CD4-positive, alpha-beta T cell treated with Interleukin-17A for 1 hour (primary cell): ENCODE measurements around the gene FGF1.
"Not testable (repeated sequence)": the region's sequence is repeated elsewhere in the genome, so short reads cannot be mapped to it uniquely, and the experiment has no call there.

Experiments used
- DNase-seq: peaks from one replicate; pipeline ENCODE4 v3.0.0-alpha.2; 2020

Gene FGF1

GRCh38 chr5:142664636-142665035 lies 21.3 kb downstream of the FGF1 start:
- no peak for DNase-seq

- DNase-seq: no peak
Observed at GRCh38 chr5:142664067-142664466, 21.8 kb downstream of the FGF1 start.

- no peak for DNase-seq
Observed at GRCh38 chr5:142663246-142663645, 22.6 kb downstream of the FGF1 start.

GRCh38 chr5:142661957-142662356 lies 23.9 kb downstream of the FGF1 start:
- no peak for DNase-seq

- no peak for DNase-seq
Observed at GRCh38 chr5:142661143-142661542, 24.7 kb downstream of the FGF1 start.

DNA sequence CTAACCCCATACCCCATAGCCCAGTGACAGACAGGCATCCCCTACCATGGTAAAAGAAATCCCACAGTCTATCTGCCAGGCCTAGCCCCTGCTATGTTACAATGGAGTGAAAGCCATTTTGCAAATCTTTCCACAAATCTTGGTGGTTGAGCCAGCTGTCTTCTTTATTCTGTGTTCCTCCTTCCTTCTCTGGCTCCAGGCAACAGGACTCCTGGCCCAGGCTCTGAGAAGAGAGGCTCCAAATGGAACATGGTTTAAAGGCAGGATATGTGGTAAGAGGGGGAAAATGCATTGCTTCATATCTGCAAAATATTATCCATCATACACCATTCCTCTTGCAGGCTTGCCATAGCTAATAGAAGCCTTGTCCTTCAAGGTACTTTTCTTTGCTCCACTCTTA lies 25.2 kb downstream of the FGF1 start:
- DNase-seq: no peak

DNA sequence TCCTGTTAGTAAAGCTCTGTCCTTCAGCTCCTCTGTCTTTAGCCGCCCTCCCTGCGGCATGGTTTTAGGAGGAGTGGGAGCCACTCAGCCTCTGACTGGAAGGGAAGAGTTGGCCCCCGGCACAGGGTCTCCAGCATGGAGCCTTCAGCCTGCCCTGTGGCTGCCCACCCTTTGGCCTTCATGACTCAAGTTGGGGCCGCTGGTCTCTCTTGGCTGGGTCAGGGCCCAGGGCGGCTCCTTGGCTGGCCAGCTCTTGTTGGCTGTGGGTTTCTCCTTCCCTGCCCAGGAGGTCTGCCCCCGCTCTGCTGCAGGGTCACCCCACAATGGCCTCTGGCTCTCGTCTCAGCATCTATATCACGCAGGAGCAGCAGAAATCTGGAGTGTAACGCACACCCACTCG lies 25.7 kb downstream of the FGF1 start:
- DNase-seq: no peak

GRCh38 chr5:142659405-142659804 lies 26.5 kb downstream of the FGF1 start:
- no peak for DNase-seq

DNA sequence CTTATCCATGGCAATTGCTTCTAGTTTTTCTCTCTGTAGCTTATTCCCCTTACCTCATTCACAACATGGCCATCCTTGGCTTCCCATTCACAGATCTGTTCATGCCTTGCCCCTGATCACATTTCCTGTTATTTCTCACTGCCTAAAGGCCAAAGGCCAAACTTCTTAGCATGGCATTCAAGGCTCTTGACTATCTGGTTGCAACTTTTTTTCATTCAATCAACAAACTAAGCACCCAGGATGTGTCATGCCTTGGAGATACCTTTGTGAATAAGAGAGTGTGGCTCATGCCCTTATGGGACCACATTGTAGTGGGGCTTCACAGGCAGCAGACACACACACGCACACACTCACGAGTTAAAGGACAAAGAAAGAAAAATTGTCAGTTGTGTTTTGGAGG lies 27.6 kb downstream of the FGF1 start:
- DNase-seq: no peak

DNA sequence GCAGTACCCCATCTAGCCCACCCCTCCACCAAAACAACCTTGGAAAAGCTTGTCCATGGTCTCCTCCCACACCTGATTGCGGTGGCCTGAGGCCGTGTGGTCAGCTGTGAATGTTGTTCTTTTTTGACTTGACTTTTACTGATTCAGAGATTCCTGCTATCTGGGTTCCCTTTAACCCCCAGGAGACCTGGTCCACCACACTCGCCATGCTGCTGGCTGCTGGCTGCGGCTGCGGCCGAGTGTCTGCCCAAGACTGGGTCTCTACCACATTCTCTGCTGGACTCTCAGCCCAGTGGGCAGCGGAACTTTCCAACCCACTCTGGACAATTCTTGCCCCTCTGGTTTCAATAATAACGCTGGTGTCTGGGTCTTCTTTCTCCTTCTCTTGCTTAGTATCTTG lies 28.4 kb downstream of the FGF1 start:
- DNase-seq: no peak

DNA sequence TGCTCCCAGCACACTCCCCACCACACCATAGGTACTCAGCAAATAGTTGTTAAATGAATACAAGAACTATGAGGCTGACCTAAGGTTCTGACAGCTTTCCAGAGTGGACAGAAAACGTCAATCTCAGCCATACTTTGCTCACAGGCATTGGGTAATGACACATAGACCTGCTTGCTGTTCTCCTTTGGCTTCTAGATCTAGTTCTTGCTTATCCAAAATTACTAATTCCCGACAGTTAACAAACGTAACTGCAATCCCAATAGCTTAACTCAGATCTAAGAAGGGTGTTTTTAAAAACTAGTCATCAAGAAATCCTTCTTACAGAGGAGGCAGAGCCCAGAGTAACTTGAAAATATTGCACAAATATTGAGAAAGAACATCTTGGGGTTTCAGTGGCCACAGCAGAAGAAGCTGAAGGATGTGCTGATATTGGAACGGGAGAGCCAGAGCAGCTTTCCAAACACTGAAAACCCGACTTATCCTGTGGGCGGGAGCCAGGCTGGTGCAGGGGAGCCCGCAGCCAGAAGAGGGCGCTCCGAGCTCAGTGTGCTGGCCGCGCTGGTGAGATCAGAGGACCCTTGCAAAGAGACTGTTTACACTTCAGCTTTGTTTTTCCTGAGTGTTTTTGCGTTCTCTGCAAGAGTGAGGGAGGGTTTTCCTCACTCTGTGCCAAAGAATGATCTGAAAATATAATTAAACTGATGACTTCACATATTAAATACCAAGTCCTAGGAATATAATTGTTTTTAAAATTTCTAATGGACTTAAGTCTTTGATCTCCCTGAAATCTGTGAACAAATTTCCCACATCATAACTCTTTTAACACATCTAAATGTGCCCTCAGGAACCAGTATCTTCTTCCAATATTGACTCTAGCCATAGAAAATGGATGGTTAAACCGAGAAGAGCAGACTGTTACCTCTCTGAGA lies 30.3 kb downstream of the FGF1 start:
- peak; percentile 62 for DNase-seq

GRCh38 chr5:142654578-142655058 lies 31.3 kb downstream of the FGF1 start:
- DNase-seq: no peak

- DNase-seq: no peak
Observed at GRCh38 chr5:142653321-142653720, 32.6 kb downstream of the FGF1 start.

DNA sequence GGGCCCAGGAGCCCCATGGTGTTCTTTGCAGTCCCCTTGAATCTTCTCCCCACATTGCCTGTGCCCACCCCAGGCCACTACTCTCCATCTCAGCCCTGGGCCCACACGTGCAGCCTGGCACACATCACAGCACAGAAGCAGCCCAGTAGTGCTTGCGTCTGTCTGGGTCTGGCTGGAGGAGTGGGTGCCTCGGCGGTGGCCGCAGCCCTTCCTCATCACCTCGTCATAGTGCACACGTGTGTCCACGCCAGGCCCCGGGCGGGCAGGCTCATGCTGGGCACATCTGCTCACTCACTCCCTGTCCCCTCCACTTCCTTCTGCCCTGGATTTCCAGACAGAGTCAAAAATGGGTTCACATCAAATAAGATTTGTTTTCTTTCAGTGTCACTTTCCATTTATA lies 33.3 kb downstream of the FGF1 start:
- DNase-seq: no peak

DNA sequence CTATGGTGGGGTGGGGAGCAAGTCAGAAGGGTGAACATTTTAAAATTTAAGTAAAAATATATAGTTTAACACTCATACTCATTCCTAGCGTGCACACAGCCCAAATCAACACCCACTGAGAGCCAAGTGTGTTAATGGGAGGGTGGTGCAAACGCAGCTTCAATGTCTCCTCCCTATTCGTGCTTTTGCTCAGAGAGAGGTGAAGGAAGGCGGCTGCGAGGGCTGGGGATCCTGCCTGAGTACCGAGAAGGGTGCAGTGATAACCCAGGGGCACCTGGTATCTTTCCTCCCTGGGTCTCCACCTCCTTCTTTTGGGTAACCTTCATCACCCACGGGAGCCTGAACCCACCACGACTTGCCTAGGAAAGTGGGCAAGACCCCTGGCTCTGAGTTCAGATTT lies 35.0 kb downstream of the FGF1 start:
- no peak for DNase-seq

- DNase-seq: no peak
Observed at GRCh38 chr5:142650060-142650459, 35.8 kb downstream of the FGF1 start.

- not testable (repeated sequence) for DNase-seq
Observed at GRCh38 chr5:142648108-142648507, 37.8 kb downstream of the FGF1 start.

GRCh38 chr5:142645456-142645855 lies 40.4 kb downstream of the FGF1 start:
- DNase-seq: no peak

DNA sequence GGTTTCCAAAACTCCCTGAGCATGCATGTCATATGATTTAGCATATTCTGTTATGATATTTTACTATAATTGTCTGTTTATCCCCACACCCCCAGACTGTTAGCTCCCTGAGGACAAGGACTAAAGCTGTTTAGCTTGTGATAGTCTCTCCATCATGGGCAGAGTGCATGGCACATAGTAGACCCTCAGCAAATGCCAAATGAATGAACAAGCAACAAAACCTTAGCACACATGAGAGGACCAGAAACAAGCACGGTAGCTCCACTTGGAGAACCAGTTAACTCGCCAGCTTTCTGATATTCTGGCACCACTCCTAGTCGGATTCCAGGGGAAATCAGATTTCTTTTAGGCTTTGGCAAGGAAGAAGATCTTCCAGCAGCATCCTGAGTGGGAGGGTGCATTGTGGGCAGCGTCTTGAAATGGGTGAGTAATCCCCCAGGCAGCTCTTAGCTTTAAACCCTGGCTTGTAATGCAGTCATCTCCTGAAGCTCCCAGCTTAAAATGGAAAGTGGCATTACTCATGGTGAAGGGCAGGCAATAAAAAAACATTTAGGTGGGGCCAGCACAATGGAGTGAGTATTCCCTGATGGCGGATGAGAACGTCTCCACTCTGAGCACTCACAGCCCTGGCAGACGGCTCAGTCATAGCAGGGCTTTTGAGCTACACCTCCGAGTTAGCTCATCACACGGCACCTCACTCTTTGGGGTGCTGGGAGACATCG lies 41.1 kb downstream of the FGF1 start:
- no peak for DNase-seq

DNA sequence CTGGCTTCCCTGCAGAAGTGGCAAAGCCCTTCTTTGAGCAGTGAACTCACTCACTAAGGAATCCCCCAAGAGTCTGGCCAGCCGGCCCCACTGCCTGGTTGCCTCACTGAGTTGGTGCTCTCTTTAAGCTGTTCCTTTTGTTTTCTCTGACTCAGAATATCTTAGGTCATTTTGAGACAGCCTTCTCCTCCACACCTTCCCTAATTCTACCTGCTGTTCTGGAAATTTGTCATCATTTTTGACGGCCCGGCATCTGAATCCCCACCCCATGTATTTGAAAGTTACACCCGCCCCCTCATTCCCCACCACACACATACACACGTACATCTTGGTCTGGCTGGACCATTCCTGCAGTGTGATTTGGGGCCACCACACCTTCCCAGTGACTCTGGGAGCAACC lies 41.8 kb downstream of the FGF1 start:
- DNase-seq: no peak

- DNase-seq: no peak
Observed at GRCh38 chr5:142643634-142644033, 42.3 kb downstream of the FGF1 start.

- no peak for DNase-seq
Observed at GRCh38 chr5:142642427-142642826, 43.5 kb downstream of the FGF1 start.

DNA sequence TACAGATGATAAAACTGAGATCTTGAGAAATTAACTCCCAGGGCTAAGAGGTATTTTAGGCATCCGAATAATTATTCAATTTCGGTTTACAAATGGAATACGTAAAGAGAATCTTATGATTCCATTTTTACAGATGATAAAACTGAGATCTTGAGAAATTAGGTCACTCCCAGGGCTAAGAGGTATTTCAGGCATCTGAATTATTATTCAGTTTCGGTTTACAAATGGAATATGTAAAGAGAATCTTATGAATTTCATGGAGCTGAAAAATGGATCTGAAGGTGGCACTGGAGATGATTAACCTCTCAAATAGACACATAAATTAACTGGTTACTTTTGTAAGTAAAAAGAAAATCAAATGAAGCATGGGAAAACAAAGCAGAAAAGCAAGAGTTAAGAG lies 44.2 kb downstream of the FGF1 start:
- no peak for DNase-seq

- no peak for DNase-seq
Observed at GRCh38 chr5:142640316-142641005, 45.4 kb downstream of the FGF1 start.
